ENCODE measurements around the gene CRK.

DNA sequence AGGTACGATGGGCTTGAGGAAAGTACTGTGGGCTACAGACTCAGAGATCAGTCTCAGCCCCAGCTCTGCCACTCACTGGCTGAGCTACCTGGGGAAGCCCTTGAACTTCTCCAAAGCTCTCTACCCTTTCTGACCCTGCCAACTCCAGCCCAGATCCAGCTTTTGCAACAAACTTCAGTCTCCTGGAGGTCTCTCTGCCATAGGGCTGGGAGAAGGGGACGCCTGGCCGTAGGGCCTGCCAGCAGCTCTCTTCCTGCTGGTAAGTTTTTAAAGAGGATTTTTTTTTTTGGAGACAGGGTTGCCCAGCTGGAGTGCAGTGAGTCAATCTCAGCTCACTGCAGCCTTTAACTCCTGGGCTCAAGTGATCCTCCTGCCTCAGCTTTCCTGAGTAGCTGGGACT, 48.8 kb upstream of the CRK start:
- TF ChIP-seq POLR2A (IDR thresholded peaks at IDR 0.05; ENCODE audit: low read length) (no peak), GATA1 (IDR thresholded peaks at IDR 0.05; ENCODE audit: low read depth, low read length) (no peak)

All from erythroblast (primary cell).